Measurements from ENCODE around the gene ZNF652.

Gene ZNF652

GRCh38 chr17:49401971-49402611, 40.0 kb upstream of the ZNF652 start:
- TF ChIP-seq, protein P1, sequence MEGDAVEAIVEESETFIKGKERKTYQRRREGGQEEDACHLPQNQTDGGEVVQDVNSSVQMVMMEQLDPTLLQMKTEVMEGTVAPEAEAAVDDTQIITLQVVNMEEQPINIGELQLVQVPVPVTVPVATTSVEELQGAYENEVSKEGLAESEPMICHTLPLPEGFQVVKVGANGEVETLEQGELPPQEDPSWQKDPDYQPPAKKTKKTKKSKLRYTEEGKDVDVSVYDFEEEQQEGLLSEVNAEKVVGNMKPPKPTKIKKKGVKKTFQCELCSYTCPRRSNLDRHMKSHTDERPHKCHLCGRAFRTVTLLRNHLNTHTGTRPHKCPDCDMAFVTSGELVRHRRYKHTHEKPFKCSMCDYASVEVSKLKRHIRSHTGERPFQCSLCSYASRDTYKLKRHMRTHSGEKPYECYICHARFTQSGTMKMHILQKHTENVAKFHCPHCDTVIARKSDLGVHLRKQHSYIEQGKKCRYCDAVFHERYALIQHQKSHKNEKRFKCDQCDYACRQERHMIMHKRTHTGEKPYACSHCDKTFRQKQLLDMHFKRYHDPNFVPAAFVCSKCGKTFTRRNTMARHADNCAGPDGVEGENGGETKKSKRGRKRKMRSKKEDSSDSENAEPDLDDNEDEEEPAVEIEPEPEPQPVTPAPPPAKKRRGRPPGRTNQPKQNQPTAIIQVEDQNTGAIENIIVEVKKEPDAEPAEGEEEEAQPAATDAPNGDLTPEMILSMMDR (IDR thresholded peaks at IDR 0.05; ENCODE audit: poor library complexity, severe bottlenecking) = no peak
- DNase-seq (ENCODE audit: low spot score) = peak; percentile 23
- H3K36me3 ChIP-seq (ENCODE audit: low read depth) = peaks cover 37% of the 10 kb centered on the region
- H3K27ac ChIP-seq (ENCODE audit: poor library complexity, severe bottlenecking) = no peak overlapping the region
- H3K4me3 ChIP-seq (ENCODE audit: severe bottlenecking) = no peak overlapping the region
- H3K9me3 ChIP-seq (ENCODE audit: severe bottlenecking) = no peaks in the 10 kb centered on the region
- H3K27me3 ChIP-seq (ENCODE audit: insufficient read depth, poor library complexity, severe bottlenecking) = no peaks in the 10 kb centered on the region
- H3K4me1 ChIP-seq (ENCODE audit: insufficient read depth, poor library complexity, severe bottlenecking) = no peaks in the 10 kb centered on the region
- ATAC-seq (ENCODE audit: low read depth) = no peak

DNA sequence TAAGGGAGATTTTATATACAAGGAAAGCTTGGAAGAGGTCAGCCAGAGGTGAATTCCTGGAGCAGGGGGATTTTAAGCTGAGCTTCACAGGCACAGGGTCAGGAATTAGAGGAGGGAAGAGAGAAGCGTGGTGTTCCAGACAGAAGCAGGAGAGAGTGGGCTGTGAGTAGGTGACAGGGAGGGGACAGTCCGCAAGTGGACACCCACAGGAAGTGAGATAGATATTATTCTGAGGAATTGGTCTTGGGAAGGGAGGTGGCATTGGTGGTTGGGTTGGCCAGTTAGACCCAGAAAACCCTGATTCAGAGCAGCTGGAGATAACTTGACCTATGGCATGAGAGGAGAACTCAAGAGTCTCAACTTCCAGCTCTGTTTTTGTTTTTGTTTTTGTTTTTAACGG, 37.9 kb upstream of the ZNF652 start:
- no peak overlapping the region for H3K4me3 ChIP-seq (ENCODE audit: severe bottlenecking)
- H3K27ac ChIP-seq (ENCODE audit: poor library complexity, severe bottlenecking) = no peak overlapping the region
- H3K27me3 ChIP-seq (ENCODE audit: insufficient read depth, poor library complexity, severe bottlenecking) = no peaks in the 10 kb centered on the region
- no peaks in the 10 kb centered on the region for H3K4me1 ChIP-seq (ENCODE audit: insufficient read depth, poor library complexity, severe bottlenecking)
- no peak for DNase-seq (ENCODE audit: low spot score)
- TF ChIP-seq, protein P1 (IDR thresholded peaks at IDR 0.05; ENCODE audit: poor library complexity, severe bottlenecking) = no peak
- no peaks in the 10 kb centered on the region for H3K9me3 ChIP-seq (ENCODE audit: severe bottlenecking)
- peaks cover 16% of the 10 kb centered on the region for H3K36me3 ChIP-seq (ENCODE audit: low read depth)
- ATAC-seq (ENCODE audit: low read depth) = no peak

GRCh38 chr17:49397586-49397985, 35.5 kb upstream of the ZNF652 start:
- no peaks in the 10 kb centered on the region for H3K36me3 ChIP-seq (ENCODE audit: low read depth)
- no peaks in the 10 kb centered on the region for H3K4me1 ChIP-seq (ENCODE audit: insufficient read depth, poor library complexity, severe bottlenecking)
- H3K27me3 ChIP-seq (ENCODE audit: insufficient read depth, poor library complexity, severe bottlenecking) = no peaks in the 10 kb centered on the region
- ATAC-seq (ENCODE audit: low read depth) = no peak
- H3K9me3 ChIP-seq (ENCODE audit: severe bottlenecking) = no peaks in the 10 kb centered on the region
- TF ChIP-seq, protein P1 (IDR thresholded peaks at IDR 0.05; ENCODE audit: poor library complexity, severe bottlenecking) = no peak
- DNase-seq (ENCODE audit: low spot score) = no peak
- H3K4me3 ChIP-seq (ENCODE audit: severe bottlenecking) = no peak overlapping the region
- H3K27ac ChIP-seq (ENCODE audit: poor library complexity, severe bottlenecking) = no peak overlapping the region

- TF ChIP-seq, protein P1 (IDR thresholded peaks at IDR 0.05; ENCODE audit: poor library complexity, severe bottlenecking) = no peak
- Histone ChIP-seq H3K36me3 (ENCODE audit: low read depth) (no peaks in the 10 kb centered on the region), H3K27ac (ENCODE audit: poor library complexity, severe bottlenecking) (no peak overlapping the region), H3K4me1 (ENCODE audit: insufficient read depth, poor library complexity, severe bottlenecking) (no peaks in the 10 kb centered on the region), H3K27me3 (ENCODE audit: insufficient read depth, poor library complexity, severe bottlenecking) (no peaks in the 10 kb centered on the region), H3K9me3 (ENCODE audit: severe bottlenecking) (no peaks in the 10 kb centered on the region), H3K4me3 (ENCODE audit: severe bottlenecking) (no peak overlapping the region)
- ATAC-seq (ENCODE audit: low read depth) (no peak), DNase-seq (ENCODE audit: low spot score) (no peak)
Measured at GRCh38 chr17:49393491-49394255, 31.6 kb upstream of the ZNF652 start.
